Vagina (tissue), 2 donors: Measurements from ENCODE around the gene GALNT9.

Experiments
- POLR2AphosphoS5 ChIP-seq, 2 donors: sonication (generic); formaldehyde crosslinking; IDR thresholded peaks; one replicate each; pipeline ENCODE4 v1.9.0; 2017; ENCODE audit warnings: antibody characterized with exemption in 2 of 2, mild to moderate bottlenecking in 2 of 2, low read depth in 1 of 2; ENCODE audit not compliant: insufficient read depth in 1 of 2
- TF ChIP-seq, protein P1 (sequence below), 3 experiments: fragments of 450-650 bp in 2 of 3; fragments of 200-600 bp in 1 of 3; sonication (generic) in 1 of 3; IDR thresholded peaks; one replicate each; pipeline ENCODE4 v1.5.1; 2017 to 2019; ENCODE audit warnings: antibody characterized with exemption in 3 of 3, mild to moderate bottlenecking in 2 of 3, moderate library complexity in 2 of 3

DNA sequence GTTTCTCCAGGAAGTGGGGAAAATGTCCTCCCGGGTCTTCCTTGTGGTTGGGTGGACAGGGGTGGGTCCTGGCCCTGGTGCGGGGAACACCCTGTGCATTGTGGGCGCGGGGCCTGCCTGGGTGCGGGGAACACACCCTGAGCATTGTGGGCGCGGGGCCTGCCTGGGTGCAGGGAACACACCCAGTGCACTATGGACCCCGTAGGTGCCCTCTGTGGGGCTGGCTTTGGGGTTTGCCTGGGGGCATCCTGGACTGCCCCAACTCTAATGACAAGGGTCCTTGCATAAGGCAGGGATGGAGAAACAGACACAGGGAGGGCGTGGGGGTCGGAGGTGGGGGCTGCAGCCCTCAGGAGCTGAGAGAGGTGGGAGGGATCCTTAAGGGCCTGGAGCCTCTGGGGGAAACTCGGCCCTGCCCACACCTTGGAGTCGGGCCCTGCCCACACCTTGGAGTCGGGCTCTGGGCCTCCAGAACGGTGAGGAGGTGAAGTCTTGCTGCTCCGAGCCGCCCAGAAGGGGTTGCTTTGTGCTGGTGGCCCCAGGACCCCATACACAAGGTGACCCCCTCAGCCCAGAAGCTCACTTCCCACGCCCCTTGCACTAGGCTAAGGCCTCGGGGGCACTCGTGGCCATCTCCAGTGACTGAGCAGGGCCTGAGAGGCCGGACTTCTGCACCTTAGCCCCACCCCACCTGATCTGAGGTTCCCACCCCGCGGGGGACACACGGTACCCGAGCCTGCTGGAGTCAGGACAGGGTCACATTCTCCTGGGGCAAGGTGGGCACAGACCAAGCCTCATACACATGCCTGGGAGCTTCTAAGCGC is 69.3 kb downstream of the GALNT9 start:
- TF ChIP-seq POLR2AphosphoS5 (IDR thresholded peaks at IDR 0.05; ENCODE audit: insufficient read depth in 1 of 2, low read depth in 1 of 2) = no peak
- TF ChIP-seq, protein P1, sequence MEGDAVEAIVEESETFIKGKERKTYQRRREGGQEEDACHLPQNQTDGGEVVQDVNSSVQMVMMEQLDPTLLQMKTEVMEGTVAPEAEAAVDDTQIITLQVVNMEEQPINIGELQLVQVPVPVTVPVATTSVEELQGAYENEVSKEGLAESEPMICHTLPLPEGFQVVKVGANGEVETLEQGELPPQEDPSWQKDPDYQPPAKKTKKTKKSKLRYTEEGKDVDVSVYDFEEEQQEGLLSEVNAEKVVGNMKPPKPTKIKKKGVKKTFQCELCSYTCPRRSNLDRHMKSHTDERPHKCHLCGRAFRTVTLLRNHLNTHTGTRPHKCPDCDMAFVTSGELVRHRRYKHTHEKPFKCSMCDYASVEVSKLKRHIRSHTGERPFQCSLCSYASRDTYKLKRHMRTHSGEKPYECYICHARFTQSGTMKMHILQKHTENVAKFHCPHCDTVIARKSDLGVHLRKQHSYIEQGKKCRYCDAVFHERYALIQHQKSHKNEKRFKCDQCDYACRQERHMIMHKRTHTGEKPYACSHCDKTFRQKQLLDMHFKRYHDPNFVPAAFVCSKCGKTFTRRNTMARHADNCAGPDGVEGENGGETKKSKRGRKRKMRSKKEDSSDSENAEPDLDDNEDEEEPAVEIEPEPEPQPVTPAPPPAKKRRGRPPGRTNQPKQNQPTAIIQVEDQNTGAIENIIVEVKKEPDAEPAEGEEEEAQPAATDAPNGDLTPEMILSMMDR (IDR thresholded peaks at IDR 0.05) = no peak
